Heart left ventricle (tissue), 16 donors: Measurements from ENCODE around the gene NUP214. TPM values are rescaled to one million over a fixed set of nuclear protein-coding genes. Genes with fewer than 3 reads are reported as not detected.
"Not testable (repeated sequence)": the region's sequence is repeated elsewhere in the genome, so short reads cannot be mapped to it uniquely, and the experiment has no call there.

Experiments used
- ATAC-seq, 4 donors: fragments of 200-7000 bp; cut with Tn5 transposase; one replicate each; pipeline ENCODE4 v1.9.1; 2020 to 2022; ENCODE audit warnings: moderate library complexity in 4 of 4, mild to moderate bottlenecking in 3 of 4, moderate number of reproducible peaks in 1 of 4
- DNase-seq, 5 donors: peaks; one replicate each; pipeline ENCODE4 v3.0.0-alpha.2; 2020
- H3K27ac ChIP-seq, 12 donors: fragments of 200-600 bp; sonication (generic) in 4 of 12; one replicate each; pipeline versions ENCODE4 v1.5.0 to v1.8.0; 2016 to 2022; ENCODE audit warnings: mild to moderate bottlenecking in 2 of 12
- H3K27me3 ChIP-seq, 9 donors: fragments of 200-600 bp; sonication (generic) in 2 of 9; one replicate each; pipeline versions ENCODE4 v1.5.1 to v1.8.0; 2016 to 2022; ENCODE audit warnings: mild to moderate bottlenecking in 3 of 9
- H3K36me3 ChIP-seq, 9 donors: fragments of 200-600 bp; sonication (generic) in 2 of 9; one replicate each; pipeline versions ENCODE4 v1.5.0 to v1.8.0; 2018 to 2022; ENCODE audit warnings: mild to moderate bottlenecking in 2 of 9
- H3K4me1 ChIP-seq, 12 donors: fragments of 200-600 bp; sonication (generic) in 4 of 12; one replicate each; pipeline versions ENCODE4 v1.5.0 to v1.8.0; 2016 to 2022; ENCODE audit warnings: mild to moderate bottlenecking in 3 of 12
- H3K4me3 ChIP-seq, 12 donors: fragments of 200-600 bp; sonication (generic) in 4 of 12; one replicate each; pipeline versions ENCODE4 v1.5.0 to v1.8.0; 2017 to 2022; ENCODE audit warnings: mild to moderate bottlenecking in 9 of 12, moderate library complexity in 4 of 12
- H3K9me3 ChIP-seq, 12 donors: fragments of 200-600 bp; sonication (generic) in 4 of 12; one replicate each; pipeline versions ENCODE4 v1.5.0 to v1.8.0; 2016 to 2022; ENCODE audit warnings: mild to moderate bottlenecking in 1 of 12
- CTCF ChIP-seq, 12 donors: fragments of 200-600 bp; sonication (generic) in 4 of 12; IDR thresholded peaks; one replicate each; pipeline versions ENCODE4 v1.5.0 to v1.8.0; 2018 to 2022; ENCODE audit warnings: antibody characterized with exemption in 12 of 12, mild to moderate bottlenecking in 5 of 12
- POLR2A ChIP-seq, 2 donors: fragments of 450-650 bp; IDR thresholded peaks; one replicate each; pipeline ENCODE4 v1.6.1; 2017; ENCODE audit warnings: antibody characterized with exemption in 2 of 2, mild to moderate bottlenecking in 2 of 2, moderate library complexity in 2 of 2
- WGBS, 4 donors: extraction: QIAGEN DNeasy Blood & Tissue Kit in 2 of 4; methylation state at CpG; one replicate each; pipeline versions ENCODE4 v1.1.5 to v1.1.7; 2013 to 2018; 5-methylcytosine and 5-hydroxymethylcytosine counted together
- intact Hi-C, 10 donors: fragments of 100-400 bp; cut with DNase I; formaldehyde crosslinking; loops; one replicate each; pipeline versions ENCODE4 v1.11.1 to v1.14.2; 2022
- polyA plus RNA-seq, 2 donors: library from polyadenylated mRNA; stranded (reverse); fragments of 200-250 nt; gene quantifications; one replicate each; pipeline ENCODE4 v1.2.3, GENCODE V29; 2013
- total RNA-seq, 9 donors: library from RNA; depleted of rRNA in 2 of 9; stranded (reverse); fragments of >200 nt in 2 of 9; fragmentation: NEBNext Ultra II Directional in 3 of 9; extraction: Animal tissue kit (Norgen Biotek cat#: 25700) in 3 of 9; gene quantifications; one replicate each; pipeline versions ENCODE4 v1.1.0 to v1.2.4, GENCODE V29; 2016 to 2023
- donor health status: ischemic (EF 13 %, LVEDD 7.1; RV severe dilation, severe dysfunction).
- donor health status: healthy with polysubstance abuse.
- donor health status: DM: no; HTN: yes; CAD: no.
- donor health status: DM: no; HTN: no; CAD: no.
- donor health status: ischemic (EF 25% LVEDD 6.9; RV normal size, moderate dysfunction).
- donor health status: ischemic (EF 25% LVEDD 5.7; RV mildly dilated, moderate dysfunction).
- donor health status: healthy.
- donor health status: DM: yes; HTN: yes; CAD: no.
- donor health status: ischemic (EF 35%, LVEDD 5.7; RV mildly dilated, moderate dysfunction).
- donor health status: nonischemic (EF 11% LVEDD 7.7; RV severe dilation, severe dysfunction).
- donor health status: DM: yes; HTN: yes; CAD: no.
- donor health status: PGD.
- donor health status: ischemic (EF 29% LVEDD 5.4; RV normal size, mild dysfunction).
- donor health status: nonischemic (EF 23%, LVEDD 6.1; RV moderate dilation, normal function).

NUP214 gene
- total and polyA plus RNA-seq, 11 donors: 13.7 to 45.1 (median 23.6) TPM

DNA sequence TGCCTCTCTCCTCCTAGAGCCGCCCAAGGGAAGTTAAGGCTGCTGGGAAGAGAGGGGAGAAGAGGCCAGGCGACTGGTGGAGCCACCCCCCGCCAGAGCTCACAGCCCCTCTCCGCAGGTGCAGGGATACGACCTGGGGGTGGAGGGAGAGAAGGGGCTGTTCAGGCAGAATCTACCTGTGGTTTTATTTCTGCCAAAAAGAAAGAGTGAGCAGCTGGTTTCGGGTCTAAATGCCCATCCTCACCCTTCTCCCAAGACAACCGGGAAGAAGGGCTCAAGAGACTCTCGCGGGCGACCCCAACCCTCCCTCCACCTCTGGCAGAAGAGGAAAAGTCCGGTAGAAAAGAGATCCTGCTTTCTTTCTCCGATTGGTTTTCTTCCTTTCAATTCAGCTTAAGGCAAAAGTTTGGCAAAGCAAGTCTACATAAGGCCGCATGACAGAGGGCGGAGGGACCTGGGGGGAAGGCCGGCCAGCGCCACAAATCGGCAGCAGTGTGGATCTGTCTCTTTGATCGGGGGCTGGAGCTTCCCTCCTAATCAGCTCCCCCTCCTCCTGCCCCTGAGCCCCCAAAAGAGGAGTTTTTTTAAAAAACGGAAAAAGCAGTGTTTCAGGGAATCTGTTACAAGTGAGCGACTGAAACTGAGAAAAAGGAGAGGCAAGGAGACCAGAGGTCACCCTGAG is 134.7 kb downstream of the NUP214 start:
- no peak for TF ChIP-seq POLR2A (IDR thresholded peaks at IDR 0.05)
- no peak for TF ChIP-seq CTCF (IDR thresholded peaks at IDR 0.05)
- DNase-seq (no peak), ATAC-seq (no peak)
- Histone ChIP-seq H3K4me1 (peaks cover 0 to 70% (median 41%) of the 10 kb centered on the region in 12 donors), H3K27ac (peak overlapping the region in 1 of 12 donors; percentile 20), H3K4me3 (no peak overlapping the region), H3K27me3 (no peaks in the 10 kb centered on the region), H3K36me3 (peaks cover 0 to 56% (median 41%) of the 10 kb centered on the region in 9 donors), H3K9me3 (no peaks in the 10 kb centered on the region)
- WGBS, 4 donors: 86 to 87% (median 87%) methylated on average over 20 of the region's 20 CpGs
- intact Hi-C loops: no loop called here

- Histone ChIP-seq H3K27ac (no peak overlapping the region), H3K4me3 (no peak overlapping the region), H3K9me3 (no peaks in the 10 kb centered on the region), H3K4me1 (peaks cover 2 to 69% (median 42%) of the 10 kb centered on the region in 12 donors), H3K27me3 (no peaks in the 10 kb centered on the region), H3K36me3 (peaks cover 0 to 56% (median 41%) of the 10 kb centered on the region in 9 donors)
- peak in 1 of 2 donors; percentile 7 for TF ChIP-seq POLR2A (IDR thresholded peaks at IDR 0.05)
- TF ChIP-seq CTCF (IDR thresholded peaks at IDR 0.05): no peak
- DNase-seq (peak in 3 of 5 donors; percentile 16 to 24 (median 16)), ATAC-seq (no peak)
- 90 to 91% (median 91%) methylated on average over 27 to 33 of the region's 33 CpGs for WGBS, 4 donors
- intact Hi-C loops: no loop called here
Observed at GRCh38 chr9:131260751-131261452, 135.5 kb downstream of the NUP214 start.

DNA sequence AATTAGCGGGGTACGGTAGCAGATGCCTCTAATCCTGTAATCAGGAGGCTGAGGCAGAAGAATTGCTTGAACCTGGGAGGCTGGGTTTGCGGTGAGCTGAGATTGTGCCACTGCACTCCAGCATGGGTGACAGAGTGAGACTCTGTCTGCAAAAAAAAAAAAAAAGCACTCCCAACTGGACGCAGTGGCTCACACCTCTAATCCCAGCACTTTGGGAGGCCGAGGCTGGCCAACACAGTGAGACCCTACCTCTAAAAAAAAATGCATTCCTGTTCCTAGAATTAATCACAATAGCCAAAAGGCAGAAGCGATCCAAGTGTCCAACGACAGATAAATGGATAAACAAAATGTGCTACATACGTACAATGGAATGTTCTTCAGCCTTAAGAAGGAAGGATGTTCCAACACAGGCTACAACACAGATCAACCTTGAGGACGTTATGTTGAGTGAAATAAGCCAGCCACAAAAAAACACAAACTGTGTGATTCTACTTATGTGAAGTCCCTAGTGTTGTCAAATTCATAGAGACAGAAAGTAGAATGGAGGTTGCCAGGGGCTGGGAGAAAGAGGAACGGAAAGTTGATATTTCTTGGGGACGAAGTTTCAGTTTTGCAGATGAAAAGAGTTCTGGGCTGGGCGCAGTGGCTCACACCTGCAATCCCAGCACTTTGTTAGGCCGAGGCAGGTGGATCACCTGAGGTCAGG is 137.1 kb downstream of the NUP214 start:
- 77 to 82% (median 80%) methylated on average over 13 of the region's 13 CpGs for WGBS, 4 donors
- DNase-seq (peak in 2 of 5 donors; percentile 14 to 37), ATAC-seq (no peak)
- intact Hi-C loops: no loop called here
- Histone ChIP-seq H3K27ac (peak overlapping the region in 4 of 12 donors; percentile 6 to 77 (median 24)), H3K9me3 (no peaks in the 10 kb centered on the region), H3K27me3 (no peaks in the 10 kb centered on the region), H3K4me3 (no peak overlapping the region), H3K36me3 (peaks cover 0 to 56% (median 41%) of the 10 kb centered on the region in 9 donors), H3K4me1 (peaks cover 5 to 71% (median 42%) of the 10 kb centered on the region in 12 donors)
- TF ChIP-seq POLR2A (IDR thresholded peaks at IDR 0.05): no peak
- TF ChIP-seq CTCF (IDR thresholded peaks at IDR 0.05): no peak

GRCh38 chr9:131263033-131263343 is 137.6 kb downstream of the NUP214 start:
- Histone ChIP-seq H3K36me3 (peaks cover 0 to 55% (median 41%) of the 10 kb centered on the region in 9 donors), H3K27ac (peak overlapping the region in 3 of 12 donors; percentile 6 to 77 (median 27)), H3K4me1 (peaks cover 5 to 71% (median 38%) of the 10 kb centered on the region in 12 donors)
- H3K27me3 ChIP-seq, H3K9me3 ChIP-seq, DNase-seq, ATAC-seq, H3K4me3 ChIP-seq, intact Hi-C loops: not testable (repeated sequence)
- 88 to 92% (median 88%) methylated on average over 5 of the region's 5 CpGs for WGBS, 4 donors
